GM06990 (cell line): ENCODE data around the gene TBCEL.

Experiments used
- DNase-seq: peaks from one replicate; pipeline ENCODE4 v3.0.0-alpha.2; 2011; ENCODE audit not compliant: insufficient read length; ENCODE audit errors: extremely low read depth
- H3K27me3 ChIP-seq: replicated peaks from 2 replicates; pipeline ENCODE4 v1.6.0; 2011; ENCODE audit warnings: low read length; ENCODE audit not compliant: control insufficient read depth, insufficient read depth
- H3K36me3 ChIP-seq: 2 replicates; pipeline ENCODE4 v1.5.1; 2011; ENCODE audit warnings: low read length; ENCODE audit not compliant: control insufficient read depth, insufficient read depth
- H3K4me3 ChIP-seq: replicated peaks from 2 replicates; pipeline ENCODE4 v1.5.1; 2011; ENCODE audit warnings: low read depth, mild to moderate bottlenecking, control low read depth, low read length
- TF ChIP-seq, protein P1 (sequence below): IDR thresholded peaks from 2 replicates; pipeline ENCODE4 v1.5.1; 2011; ENCODE audit warnings: low read length, control low read depth, mild to moderate bottlenecking, inconsistent platforms; ENCODE audit not compliant: insufficient read depth, poor library complexity, severe bottlenecking

Gene TBCEL

DNA sequence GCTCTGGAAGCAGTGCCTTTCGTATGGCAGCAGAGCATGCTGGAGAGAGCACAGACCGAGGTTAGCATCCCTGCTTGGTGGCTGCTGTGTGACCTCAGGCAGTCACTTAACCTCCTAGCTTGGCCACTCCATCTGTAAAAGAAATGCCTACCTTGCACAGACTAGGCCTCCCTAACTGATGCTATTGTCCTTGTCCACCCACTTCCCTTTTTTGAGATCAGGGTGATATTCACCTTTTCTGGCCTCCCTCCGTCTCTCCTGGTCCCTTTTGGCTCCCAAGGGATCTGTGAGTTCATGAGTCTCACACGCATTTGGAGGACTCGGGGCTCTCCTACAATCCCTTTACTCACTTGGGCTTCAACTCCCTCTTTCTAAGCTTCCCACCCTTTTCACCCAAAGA, 114.4 kb downstream of the TBCEL start:
- Histone ChIP-seq H3K27me3 (no peaks in the 10 kb centered on the region), H3K36me3 (no peaks in the 10 kb centered on the region), H3K4me3 (no peak overlapping the region)
- TF ChIP-seq, protein P1, sequence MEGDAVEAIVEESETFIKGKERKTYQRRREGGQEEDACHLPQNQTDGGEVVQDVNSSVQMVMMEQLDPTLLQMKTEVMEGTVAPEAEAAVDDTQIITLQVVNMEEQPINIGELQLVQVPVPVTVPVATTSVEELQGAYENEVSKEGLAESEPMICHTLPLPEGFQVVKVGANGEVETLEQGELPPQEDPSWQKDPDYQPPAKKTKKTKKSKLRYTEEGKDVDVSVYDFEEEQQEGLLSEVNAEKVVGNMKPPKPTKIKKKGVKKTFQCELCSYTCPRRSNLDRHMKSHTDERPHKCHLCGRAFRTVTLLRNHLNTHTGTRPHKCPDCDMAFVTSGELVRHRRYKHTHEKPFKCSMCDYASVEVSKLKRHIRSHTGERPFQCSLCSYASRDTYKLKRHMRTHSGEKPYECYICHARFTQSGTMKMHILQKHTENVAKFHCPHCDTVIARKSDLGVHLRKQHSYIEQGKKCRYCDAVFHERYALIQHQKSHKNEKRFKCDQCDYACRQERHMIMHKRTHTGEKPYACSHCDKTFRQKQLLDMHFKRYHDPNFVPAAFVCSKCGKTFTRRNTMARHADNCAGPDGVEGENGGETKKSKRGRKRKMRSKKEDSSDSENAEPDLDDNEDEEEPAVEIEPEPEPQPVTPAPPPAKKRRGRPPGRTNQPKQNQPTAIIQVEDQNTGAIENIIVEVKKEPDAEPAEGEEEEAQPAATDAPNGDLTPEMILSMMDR = no peak
- DNase-seq = no peak

DNA sequence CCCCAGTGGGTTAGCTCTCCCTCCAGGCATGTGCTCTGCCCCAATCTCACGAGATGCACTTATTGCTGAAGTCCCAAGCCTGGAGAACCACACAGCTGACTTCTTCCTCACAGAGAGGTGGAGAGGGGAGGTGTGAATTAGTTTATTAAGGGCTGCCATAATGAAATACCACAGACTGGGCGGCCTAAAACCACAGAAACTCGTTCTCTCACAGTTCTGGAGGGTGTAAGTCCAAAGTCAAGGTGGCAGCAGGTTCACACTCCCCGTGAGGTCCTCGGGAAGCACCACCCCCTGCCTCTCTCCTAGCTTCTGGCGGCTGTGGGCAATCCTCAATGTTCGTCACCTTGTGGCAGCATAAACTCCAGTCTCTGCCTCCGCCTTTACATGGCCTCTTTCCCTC, 116.5 kb downstream of the TBCEL start:
- no peaks in the 10 kb centered on the region; the same call in 1 of the 2 replicates for H3K27me3 ChIP-seq
- DNase-seq = no peak
- H3K36me3 ChIP-seq = no peaks in the 10 kb centered on the region
- TF ChIP-seq, protein P1 = no peak
- H3K4me3 ChIP-seq = no peak overlapping the region
